NCI-H2196 treated with DMSO at 0.1 percent for 48 hours (cell line): ENCODE results near the gene TEX52.

ENCODE experiments used
- DNase-seq: peaks from one replicate; lab custom pipeline; 2025; ENCODE audit not compliant: unreplicated experiment; lab: John Stamatoyannopoulos, UW

Gene TEX52

DNA sequence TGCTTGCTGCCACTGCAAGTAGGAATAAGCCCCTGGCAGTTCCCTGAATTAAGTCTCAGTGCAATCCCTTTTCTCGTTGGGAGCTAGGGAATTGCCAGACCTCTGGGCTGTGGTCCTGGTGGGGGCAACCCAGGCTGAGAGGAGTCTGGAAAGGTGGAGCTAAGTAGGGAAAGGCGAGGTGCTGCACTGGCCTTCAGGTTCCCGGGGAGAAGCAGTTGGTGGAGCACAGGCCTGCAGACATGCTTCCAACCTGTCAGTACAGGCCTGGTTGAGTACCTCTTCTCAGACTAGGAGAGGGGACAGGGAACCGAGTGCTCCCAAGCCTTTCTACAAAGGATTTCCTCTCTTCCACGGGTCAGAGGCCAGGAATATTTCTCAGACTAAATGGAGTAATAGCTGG is 23.5 kb downstream of the TEX52 start:
- DNase-seq = no peak

DNA sequence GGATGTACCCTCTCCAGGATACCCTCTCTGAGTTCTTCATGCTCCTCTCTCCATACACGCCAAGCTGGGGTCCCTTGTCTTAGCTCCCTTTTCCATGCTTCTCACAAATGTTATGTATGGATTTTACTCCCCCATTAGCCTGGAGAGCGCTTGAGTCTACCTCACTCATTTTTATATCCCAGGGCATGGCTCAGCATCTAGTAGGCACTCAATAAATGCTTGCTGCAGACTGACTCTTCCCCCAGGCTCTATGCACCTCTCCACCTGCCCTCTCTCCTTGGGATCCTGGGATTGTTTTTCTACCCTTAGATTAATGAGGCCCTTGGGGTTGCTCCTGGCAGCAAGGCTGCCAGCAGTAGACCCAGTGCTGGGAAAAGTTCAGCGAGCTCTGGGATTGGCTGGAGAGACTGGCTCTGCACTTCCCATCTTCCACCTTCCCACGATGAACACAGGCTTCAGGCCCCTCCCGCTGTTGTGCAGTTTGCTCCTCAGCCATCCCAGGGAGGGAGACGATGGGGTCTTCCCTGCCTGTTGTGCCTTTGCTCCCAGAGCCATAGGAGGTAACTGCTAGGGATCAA is 24.2 kb downstream of the TEX52 start:
- no peak for DNase-seq

DNA sequence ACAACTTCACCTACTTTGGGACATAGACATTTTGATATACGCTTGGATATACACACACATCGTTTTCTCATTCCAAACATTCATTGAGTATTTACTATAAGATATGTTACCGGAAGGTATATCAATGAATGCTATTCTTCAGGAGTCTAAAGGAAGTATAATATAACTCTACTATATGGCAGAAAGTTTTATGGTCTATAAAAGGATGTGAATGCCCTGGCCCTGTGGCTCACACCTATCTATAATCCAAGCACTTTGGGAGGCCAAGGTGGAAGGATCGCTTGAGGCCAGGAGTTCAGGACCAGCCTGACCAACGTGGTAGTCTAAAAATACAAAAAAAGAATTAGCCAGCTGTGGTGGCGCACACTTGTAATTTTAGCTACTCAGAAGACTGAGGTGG is 27.6 kb downstream of the TEX52 start:
- no peak for DNase-seq

DNA sequence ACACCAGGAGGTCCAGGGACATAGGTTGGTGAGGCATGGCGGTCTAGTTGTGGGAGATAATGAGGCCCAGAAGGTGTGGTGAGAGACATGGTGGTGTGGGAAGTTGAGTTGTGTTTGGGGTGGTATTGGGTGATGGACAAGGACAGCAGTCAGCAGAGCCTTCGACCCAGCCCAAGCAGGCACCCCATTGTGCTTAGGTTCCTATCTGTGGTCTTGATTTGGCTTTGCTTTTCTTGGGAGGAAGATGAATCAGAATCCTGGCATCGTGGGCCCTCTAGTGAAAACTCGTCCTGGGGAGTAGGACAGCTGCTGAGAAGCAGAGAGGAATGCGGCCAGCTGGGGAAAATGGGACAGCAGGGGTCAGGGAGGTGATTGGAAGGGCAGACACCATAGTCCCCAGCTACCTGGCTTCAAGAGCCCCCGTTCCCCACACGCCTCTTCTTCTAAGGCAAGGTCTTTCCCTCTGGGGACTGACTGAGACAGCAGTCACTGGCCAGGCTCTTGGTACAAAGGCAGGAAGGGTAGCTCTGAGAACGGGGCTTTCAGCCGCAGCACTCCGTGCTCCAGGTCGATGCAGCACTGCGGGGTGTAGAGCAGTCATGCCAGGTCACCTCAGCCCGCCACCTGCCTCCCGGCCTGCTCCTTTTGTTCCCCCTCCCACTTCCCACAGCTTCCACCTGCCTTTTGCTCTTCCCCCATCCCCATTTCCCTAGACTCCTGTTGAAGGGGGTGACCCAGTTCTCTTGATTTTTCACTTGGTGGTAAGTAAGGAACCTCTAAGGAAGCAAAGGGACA is 29.9 kb downstream of the TEX52 start:
- no peak for DNase-seq

DNA sequence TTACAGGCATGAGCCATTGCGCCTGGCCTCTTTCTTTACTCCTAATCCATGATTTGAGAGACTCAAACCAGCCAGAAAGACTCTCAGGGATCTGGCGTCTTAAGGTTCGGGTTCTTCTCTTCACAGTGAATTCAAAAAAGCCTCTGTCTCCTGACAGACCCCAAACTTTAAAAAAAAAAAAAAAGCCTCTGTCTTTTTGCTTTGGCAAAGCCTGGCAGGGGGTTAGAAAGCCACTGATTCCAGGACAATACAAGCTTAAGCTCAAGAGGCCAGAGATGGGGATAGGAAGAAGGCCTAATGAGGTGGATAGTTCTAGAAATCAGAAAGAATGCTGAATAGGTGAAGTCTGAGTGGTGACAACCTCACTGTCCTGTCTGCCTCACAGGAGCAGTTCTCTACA is 30.8 kb downstream of the TEX52 start:
- DNase-seq = no peak

DNA sequence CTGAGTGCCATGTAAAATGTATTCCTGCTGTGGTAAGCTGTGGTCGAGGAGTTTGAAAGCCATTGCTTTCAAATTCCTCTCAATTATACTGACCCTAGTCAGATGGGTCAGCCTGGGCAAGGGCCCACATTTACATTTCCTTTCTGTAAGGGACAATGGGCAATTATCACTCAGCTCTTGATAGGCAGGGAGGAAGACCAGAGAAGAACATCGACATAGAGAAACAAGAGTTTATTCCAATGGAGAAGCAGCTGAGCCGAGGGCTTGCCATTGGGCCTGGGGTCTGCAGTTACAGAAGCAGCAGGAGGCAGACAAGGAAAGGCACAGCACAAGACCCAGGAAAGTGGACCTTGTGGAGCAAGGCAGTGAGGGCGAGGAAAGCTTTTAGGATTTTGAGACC is 31.7 kb downstream of the TEX52 start:
- no peak for DNase-seq

DNA sequence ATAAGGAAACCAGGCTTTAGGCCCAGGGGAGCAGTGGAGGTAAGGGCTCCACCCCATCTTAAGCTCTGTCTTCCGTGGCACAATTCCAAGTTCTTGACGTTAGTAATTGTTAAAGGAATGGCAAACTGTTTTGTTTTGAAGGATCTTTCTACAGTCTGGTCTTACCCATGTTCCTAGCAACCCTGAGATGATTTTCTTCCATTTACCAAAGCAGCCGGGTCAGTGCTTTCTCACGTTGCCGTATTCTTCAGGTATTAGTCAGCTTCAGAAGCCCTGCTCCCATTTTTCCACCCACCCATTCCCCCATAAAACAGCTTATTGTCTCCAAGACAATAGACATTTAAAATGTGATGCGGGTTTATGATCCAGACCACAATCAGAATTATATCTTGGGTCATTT is 32.3 kb downstream of the TEX52 start:
- DNase-seq = no peak

DNA sequence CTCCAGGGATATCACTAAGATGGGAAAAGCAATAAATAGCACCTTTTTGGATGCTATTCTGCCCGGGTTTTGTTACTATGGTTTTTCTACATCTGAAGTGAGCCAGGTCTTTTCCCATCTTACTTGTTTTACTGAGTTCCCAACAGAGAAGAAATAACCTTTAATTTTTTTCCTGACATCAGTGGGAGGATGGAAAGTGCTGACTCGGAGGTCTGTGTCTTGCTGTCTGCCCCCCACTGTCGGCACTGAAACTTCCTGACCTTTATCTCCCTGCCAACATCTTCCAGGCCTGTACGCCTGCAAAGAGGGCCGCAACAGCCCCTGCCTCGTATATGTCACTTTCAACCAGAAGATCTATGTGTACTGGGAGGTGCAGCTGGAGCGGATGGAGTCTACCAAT is 33.4 kb downstream of the TEX52 start:
- DNase-seq = no peak

DNA sequence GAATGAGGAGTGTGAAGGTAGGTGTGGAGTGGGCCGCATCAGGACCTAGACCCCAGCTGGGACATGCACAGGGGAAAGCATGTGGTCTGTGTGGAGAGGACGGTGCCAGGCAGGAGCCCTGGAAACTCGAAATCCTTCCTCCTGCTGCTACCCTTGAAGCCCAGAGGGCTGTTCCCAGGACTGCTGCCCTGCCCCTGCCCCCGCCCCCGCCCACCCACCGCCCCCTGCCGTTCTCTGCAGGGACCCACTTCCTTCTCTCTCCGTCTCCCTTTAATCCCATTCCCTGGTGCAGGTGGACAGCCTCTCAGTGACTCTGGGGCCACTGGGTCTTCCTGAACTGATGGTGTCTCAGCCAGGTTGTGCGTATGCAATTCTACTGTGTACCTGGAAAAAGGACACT is 36.4 kb downstream of the TEX52 start:
- DNase-seq = no peak

DNA sequence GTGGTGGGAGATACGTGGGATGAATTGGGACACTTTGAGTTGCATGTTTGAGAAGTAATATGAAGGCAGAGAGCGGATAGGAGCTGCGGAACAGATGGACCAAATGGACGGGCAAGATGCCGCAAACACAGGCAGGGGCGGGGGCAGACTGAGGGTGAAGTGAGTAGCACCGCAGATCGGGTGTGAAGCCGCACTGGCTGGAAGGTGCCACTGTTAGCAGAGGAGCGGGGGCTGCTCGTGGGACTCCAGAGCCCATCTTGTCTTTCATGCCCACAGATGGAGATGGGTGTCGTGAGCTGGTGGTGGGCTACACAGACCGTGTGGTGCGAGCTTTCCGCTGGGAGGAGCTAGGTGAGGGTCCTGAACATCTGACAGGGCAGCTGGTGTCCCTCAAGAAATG is 37.0 kb downstream of the TEX52 start:
- no peak for DNase-seq

DNA sequence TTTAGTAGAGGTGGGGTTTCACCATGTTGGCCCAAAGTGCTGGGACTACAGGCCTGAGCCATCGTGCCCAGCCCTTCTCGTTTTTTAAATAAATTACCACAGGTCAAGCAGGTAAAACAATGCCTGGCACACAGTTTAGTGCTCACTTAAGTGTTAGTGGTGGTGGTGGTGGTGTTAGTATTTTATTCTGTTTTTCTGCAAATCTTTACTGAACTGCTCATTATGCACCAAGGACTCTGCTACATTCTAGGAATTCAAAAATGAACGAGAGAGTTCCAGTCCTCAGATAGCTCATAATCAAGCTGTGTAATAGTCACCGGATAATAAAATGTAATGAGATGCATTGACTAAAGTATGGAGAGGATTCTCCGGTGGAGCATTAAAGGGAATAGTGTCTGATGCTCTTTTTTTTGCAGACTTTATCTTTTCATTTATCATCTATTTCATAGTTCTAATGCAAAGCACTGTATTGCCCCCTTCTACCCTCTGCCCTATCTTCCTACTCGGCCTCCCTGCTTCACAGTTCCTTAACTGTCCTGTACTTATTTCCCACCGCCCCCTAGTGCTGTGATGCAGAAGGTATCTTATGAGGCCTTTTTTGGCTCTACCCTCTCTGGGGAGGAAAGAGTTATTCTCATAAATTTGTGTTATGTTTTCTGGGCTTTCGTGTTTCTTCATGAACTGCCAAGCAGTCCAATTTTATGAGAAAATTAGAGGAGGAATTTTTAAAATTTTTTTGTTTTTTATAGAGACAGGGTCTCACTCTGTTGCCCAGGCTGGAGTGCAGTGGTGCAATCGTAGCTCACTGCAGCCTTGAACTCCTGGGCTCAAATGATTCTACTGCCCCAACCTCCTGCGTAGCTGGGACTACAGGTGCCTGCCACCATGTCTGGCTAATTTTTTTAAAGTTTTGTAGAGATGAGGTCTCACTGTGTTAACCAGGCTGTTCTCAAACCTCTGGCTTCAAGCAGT is 43.3 kb downstream of the TEX52 start:
- DNase-seq = peak; percentile 17

DNA sequence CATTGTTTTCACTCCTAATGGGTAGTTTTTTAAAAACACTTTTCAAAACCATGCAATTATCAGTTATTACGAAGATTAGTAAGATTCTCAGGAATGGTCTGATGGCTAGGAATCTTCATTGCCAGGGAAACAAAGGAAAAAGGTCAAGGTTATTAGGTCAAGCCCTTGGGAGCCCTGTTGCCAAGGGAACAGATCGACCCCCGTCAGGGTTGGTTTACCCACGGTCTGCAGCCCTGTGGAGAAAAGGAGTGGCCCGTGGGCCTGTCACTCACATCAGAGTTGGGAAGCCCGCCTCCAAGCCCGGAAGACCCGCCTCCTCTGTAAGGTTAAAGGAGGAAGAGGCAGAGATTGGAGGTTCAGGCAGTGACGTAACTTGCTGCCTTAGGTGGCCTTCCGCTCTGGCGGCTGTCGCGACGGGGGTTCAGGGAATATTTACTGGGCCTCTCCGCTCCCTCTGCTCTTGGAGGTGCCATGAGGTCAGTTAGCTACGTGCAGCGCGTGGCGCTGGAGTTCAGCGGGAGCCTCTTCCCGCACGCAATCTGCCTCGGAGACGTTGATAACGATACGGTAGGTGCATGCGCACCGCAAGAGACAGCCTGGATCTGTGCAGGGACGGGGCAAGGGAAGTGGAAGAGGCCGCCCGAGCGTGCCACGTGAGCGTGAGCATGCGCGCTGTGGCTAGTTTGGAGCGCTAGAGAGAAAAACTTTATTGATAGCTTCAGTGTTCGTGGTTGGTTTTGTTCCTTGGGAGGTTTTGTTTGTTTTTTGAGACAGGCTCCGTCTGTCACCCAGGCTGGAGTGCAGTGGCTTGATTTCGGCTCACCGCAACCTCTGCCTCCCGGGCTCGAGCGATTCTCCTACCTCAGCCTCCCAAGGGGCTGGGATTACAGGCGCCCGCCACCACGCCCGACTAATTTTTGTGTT is 44.3 kb downstream of the TEX52 start, which contains the start of gene ITFG2:
Gene ITFG2, plus strand, starts transcription at position 379 of the 924 bp plus-strand sequence. Its CDS starts 93 bp downstream, at position 472.
- peak; percentile 76 for DNase-seq

DNA sequence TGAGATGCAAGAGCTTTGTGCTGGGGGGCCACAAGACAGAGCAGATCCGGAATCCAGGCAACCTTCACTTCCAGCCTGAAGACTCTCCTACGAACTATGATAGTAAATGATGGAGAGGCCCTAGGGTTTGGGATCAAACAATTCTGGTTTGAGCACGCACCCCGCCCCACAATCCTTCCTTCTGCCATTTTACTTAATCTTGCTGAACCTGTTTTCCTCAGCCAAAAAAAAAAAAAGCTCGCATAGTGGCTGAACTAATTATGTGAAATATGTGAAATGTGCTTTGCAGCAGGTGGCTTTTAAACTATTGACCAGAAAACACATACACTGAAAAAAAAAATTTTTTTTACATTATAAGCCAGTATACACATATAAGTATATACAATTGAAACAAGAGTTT is 45.0 kb downstream of the TEX52 start:
- no peak for DNase-seq

DNA sequence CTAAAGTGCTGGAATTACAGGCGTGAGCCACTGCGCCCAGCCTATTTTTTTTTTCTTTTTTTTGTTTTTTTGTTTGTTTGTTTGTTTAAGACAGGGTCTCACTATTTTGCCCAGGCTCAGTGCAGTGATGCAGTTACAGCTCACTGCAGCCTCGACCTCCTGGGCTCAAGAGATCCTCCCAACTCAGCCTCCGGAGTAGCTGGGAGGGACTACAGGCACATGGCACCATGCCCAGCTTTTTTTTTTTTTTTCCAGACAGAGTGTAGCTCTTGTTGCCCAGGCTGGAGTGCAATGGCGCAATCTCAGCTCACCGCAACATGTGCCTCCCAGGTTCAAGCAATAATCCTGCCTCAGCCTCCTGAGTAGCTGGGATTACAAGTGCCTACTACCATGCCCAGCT is 50.1 kb downstream of the TEX52 start:
- no peak for DNase-seq

DNA sequence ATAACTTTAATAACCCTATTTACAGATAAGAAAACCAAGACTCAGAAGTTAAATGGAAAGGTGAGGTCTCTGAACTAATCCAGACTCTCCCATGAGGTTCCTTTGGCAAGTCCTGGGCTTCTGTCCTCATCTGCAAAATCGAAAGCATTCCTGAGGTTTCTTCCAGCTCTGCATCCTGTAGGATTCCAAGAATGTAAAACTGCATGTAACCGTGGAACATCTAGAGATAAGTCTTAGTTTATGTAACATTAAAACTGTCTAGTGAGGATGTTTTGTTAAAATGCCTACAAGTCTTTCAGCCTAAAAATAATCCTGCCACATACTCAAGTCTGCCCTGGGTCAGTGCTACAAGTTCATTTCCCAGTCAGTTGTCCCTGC is 51.7 kb downstream of the TEX52 start:
- DNase-seq = no peak

DNA sequence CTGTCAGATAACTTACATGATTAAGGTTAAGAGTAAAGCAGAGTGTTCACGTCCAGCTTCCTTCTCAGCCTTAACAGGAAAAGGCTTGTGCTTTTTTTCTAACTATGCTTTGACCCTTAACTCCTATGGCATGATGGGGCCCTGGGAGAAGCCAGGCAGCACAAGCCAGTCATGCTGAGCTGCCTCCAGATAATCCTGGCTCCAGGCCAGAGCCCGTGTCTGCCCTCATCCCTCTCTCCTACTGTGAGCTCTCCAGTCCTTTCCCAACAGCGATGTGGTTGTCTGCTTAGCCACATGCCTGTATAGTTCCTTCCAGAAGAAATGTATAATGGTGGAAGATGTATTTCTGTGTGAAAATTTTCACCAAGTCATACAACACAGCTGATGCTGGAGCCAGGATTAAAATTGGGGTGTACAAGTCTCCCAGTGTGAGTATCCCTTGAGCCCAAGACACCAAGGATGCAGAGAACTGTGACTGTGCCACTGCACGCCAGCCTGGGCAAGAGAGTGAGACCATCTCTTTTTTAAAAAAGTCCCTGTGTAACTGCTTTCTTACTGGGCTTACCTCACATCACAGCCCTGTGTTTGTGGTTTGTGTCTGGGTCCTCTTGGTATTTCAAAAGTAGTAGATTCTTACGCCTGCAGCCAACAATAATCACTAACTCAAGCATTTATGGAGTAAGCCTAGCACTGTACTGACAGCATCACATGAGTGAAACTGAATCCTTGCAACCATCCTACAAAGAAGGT is 52.3 kb downstream of the TEX52 start:
- DNase-seq = no peak

DNA sequence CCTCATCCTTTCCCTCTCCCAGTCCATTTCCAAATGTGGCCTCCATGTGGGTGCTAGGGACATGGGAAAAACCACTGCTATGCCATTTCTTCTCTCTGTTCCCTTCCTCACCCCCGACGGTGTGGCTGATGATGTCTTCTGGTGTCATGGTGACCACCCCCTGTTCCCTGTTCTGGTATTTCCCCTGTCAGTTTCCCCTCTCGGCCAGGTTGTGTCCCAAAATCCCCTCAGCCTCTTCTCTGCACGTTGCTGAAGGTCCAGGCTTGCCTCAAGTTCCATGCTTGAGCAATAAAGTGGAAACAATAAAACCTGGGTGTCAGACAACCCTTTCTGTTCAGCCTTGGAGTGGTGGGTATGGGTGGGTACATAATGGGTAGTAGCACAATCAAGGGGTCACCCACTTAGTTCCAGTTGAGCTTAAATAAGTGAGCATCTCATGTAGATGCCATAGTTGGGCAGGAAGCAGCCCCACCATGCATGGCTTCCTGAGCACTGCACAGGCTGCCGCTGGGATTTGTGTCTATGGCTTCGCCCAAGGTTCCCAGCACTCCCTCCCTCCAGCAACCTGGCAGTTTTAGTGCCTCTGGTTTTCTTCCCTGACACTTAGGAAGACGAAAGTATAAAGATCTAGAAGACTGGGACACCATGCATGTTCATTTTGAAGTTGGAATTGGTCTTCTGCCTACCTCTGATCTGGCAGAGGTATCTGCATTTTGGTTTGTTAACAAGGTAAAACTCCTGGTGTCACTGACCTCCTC is 53.0 kb downstream of the TEX52 start:
- DNase-seq = no peak

DNA sequence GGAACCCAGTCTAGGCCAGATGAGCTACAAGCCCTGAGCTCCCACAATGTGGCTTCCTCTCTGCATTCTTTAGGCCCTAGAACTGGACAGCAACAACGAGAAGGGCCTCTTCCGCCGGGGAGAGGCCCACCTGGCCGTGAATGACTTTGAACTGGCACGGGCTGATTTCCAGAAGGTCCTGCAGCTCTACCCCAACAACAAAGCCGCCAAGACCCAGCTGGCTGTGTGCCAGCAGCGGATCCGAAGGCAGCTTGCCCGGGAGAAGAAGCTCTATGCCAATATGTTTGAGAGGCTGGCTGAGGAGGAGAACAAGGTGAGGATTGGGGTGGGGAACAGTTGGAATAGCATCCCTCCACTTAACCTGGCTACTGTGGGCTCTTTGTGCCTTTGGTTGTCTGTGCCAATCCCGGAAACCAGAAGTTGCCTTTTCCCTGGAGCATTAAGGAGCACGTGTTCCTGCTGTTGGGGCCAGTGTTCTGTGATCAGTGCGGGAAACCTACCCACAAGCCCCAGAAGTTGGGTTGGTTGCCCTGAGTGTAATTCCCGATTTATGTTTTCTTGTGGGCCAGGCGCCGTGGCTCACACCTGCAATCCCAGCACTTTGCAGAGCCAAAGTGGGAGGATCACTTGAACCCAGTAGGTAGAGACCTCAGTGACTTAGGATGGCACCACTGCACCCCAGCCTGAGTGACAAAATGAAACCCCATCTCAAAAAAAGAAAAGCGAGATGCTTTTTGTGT is 55.6 kb downstream of the TEX52 start:
- no peak for DNase-seq
